GM23338 (cell line): ENCODE data around the gene RAD51. TPM values are rescaled to one million over a fixed set of nuclear protein-coding genes. Genes with fewer than 3 reads are reported as not detected.

Experiments used
- ATAC-seq: fragments of 200-7000 bp; cut with Tn5 transposase; 3 replicates; pipeline ENCODE4 v1.9.1; 2020
- DNase-seq: peaks from one replicate; pipeline ENCODE4 v3.0.0-alpha.2; 2015; ENCODE audit warnings: low spot score
- H2AFZ ChIP-seq: fragments of 200-600 bp; sonication (generic); 2 replicates; pipeline ENCODE4 v1.8.0; 2016; ENCODE audit warnings: antibody characterized with exemption, mild to moderate bottlenecking, moderate library complexity
- H3F3A ChIP-seq: fragments of 200-600 bp; sonication (generic); replicated peaks from 2 replicates; pipeline ENCODE4 v1.8.0; 2017; ENCODE audit warnings: antibody characterized with exemption, mixed run types, low read depth
- H3K27ac ChIP-seq: fragments of 200-600 bp; sonication (generic); 2 replicates; pipeline ENCODE4 v1.6.1; 2016; ENCODE audit warnings: low read depth
- H3K27me3 ChIP-seq: fragments of 200-600 bp; sonication (generic); 2 replicates; pipeline ENCODE4 v1.8.0; 2016; ENCODE audit warnings: mild to moderate bottlenecking, mixed run types, moderate library complexity; ENCODE audit not compliant: insufficient read depth
- H3K36me3 ChIP-seq: fragments of 200-600 bp; sonication (generic); 2 replicates; pipeline ENCODE4 v1.8.0; 2016; ENCODE audit warnings: mild to moderate bottlenecking; ENCODE audit not compliant: insufficient read depth
- H3K4me1 ChIP-seq: fragments of 200-600 bp; sonication (generic); 2 replicates; pipeline ENCODE4 v1.8.0; 2016; ENCODE audit warnings: mild to moderate bottlenecking, moderate library complexity; ENCODE audit not compliant: insufficient read depth
- H3K4me2 ChIP-seq: fragments of 200-600 bp; sonication (generic); 2 replicates; pipeline ENCODE4 v1.7.1; 2017; ENCODE audit warnings: mixed run types
- H3K4me3 ChIP-seq: fragments of 200-600 bp; sonication (generic); 2 replicates; pipeline ENCODE4 v1.6.1; 2016; ENCODE audit warnings: mixed run types
- H3K79me2 ChIP-seq: fragments of 200-600 bp; sonication (generic); replicated peaks from 2 replicates; pipeline ENCODE4 v1.8.0; 2017; ENCODE audit warnings: mild to moderate bottlenecking; ENCODE audit not compliant: insufficient read depth
- H3K9me2 ChIP-seq: fragments of 200-600 bp; sonication (generic); 2 replicates; pipeline ENCODE4 v1.8.0; 2017; ENCODE audit not compliant: insufficient read depth
- H4K20me1 ChIP-seq: fragments of 200-600 bp; sonication (generic); replicated peaks from 2 replicates; pipeline ENCODE4 v1.8.0; 2017; ENCODE audit warnings: mild to moderate bottlenecking; ENCODE audit not compliant: insufficient read depth
- H3K27ac Mint-ChIP-seq: 2 replicates; pipeline ENCODE4 v1.8.0; 2020; ENCODE audit warnings: inconsistent platforms, mild to moderate bottlenecking, moderate library complexity, mixed read lengths
- H3K27me3 Mint-ChIP-seq: 3 replicates; pipeline ENCODE4 v1.8.0; 2022; ENCODE audit warnings: low read depth, mild to moderate bottlenecking, moderate library complexity, mixed read lengths, inconsistent platforms; ENCODE audit not compliant: insufficient read depth, poor library complexity
- H3K36me3 Mint-ChIP-seq: 3 replicates; pipeline ENCODE4 v1.8.0; 2021; ENCODE audit warnings: low read depth, mild to moderate bottlenecking, inconsistent platforms, moderate library complexity, mixed read lengths
- H3K4me1 Mint-ChIP-seq: 3 replicates; pipeline ENCODE4 v1.8.0; 2020; ENCODE audit warnings: mild to moderate bottlenecking, inconsistent platforms, mixed read lengths
- H3K4me3 Mint-ChIP-seq: 3 replicates; pipeline ENCODE4 v1.8.0; 2021; ENCODE audit warnings: moderate library complexity, mild to moderate bottlenecking, inconsistent platforms, mixed read lengths
- H3K9me3 Mint-ChIP-seq: 3 replicates; pipeline ENCODE4 v1.8.0; 2020; ENCODE audit warnings: moderate library complexity, mild to moderate bottlenecking, inconsistent platforms, mixed read lengths
- CREB1 ChIP-seq: fragments of 250-450 bp; sonication (Bioruptor Pico); IDR thresholded peaks from 2 replicates; pipeline ENCODE4 v1.5.0; 2020; ENCODE audit warnings: low read depth, mild to moderate bottlenecking, moderate library complexity
- ETS1 ChIP-seq: IDR thresholded peaks from 2 replicates; pipeline ENCODE4 v1.6.1; 2016; ENCODE audit warnings: antibody characterized with exemption
- EZH2 ChIP-seq: fragments of 200-600 bp; sonication (generic); IDR thresholded peaks from one replicate; pipeline ENCODE4 v1.8.0; 2017; ENCODE audit warnings: antibody characterized with exemption, mild to moderate bottlenecking, low read depth; ENCODE audit not compliant: unreplicated experiment
- EZH2phosphoT487 ChIP-seq: fragments of 200-600 bp; sonication (generic); IDR thresholded peaks from one replicate; pipeline ENCODE4 v1.8.1; 2018; ENCODE audit warnings: antibody characterized with exemption; ENCODE audit not compliant: unreplicated experiment
- JUNB ChIP-seq: IDR thresholded peaks from one replicate; pipeline ENCODE4 v1.6.1; 2016; ENCODE audit warnings: antibody characterized with exemption; ENCODE audit not compliant: unreplicated experiment
- POLR2AphosphoS5 ChIP-seq: IDR thresholded peaks from 2 replicates; pipeline ENCODE4 v1.6.1; 2016; ENCODE audit warnings: antibody characterized with exemption, low read depth
- STAT1 ChIP-seq: IDR thresholded peaks from one replicate; pipeline ENCODE4 v1.6.1; 2016; ENCODE audit warnings: antibody characterized with exemption; ENCODE audit not compliant: unreplicated experiment
- ZNF114 ChIP-seq: fragments of 250-450 bp; sonication (Bioruptor Pico); IDR thresholded peaks from 2 replicates; pipeline ENCODE4 v1.5.0; 2020; ENCODE audit warnings: mild to moderate bottlenecking, moderate library complexity
- ZNF331 ChIP-seq: fragments of 250-450 bp; sonication (Bioruptor Pico); IDR thresholded peaks from 2 replicates; pipeline ENCODE4 v1.5.0; 2020; ENCODE audit warnings: low read depth, mild to moderate bottlenecking, moderate library complexity
- ZNF462 ChIP-seq: fragments of 250-450 bp; sonication (Bioruptor Pico); IDR thresholded peaks from 2 replicates; pipeline ENCODE4 v1.5.0; 2020; ENCODE audit warnings: mild to moderate bottlenecking, moderate library complexity
- polyA plus RNA-seq: library from polyadenylated mRNA; unstranded; fragments of >200 nt; fragmentation: Nextera tagmentation; extraction: Ambion mirVana; gene quantifications from 2 replicates; pipeline ENCODE4 v1.2.1, GENCODE V29; 2016
- total RNA-seq: library from RNA; depleted of rRNA; stranded (reverse); fragments of >200 nt; shearing (Covaris generic); gene quantifications from 2 replicates; pipeline ENCODE4 v1.2.3, GENCODE V29; 2014
- TF ChIP-seq, protein P1 (sequence below): IDR thresholded peaks from one replicate; pipeline ENCODE4 v1.6.1; 2018; ENCODE audit warnings: antibody characterized with exemption; ENCODE audit not compliant: unreplicated experiment

Gene RAD51
- total and polyA plus RNA-seq, 2 experiments from 2014 or later, result 20.3 to 26.2 TPM

DNA sequence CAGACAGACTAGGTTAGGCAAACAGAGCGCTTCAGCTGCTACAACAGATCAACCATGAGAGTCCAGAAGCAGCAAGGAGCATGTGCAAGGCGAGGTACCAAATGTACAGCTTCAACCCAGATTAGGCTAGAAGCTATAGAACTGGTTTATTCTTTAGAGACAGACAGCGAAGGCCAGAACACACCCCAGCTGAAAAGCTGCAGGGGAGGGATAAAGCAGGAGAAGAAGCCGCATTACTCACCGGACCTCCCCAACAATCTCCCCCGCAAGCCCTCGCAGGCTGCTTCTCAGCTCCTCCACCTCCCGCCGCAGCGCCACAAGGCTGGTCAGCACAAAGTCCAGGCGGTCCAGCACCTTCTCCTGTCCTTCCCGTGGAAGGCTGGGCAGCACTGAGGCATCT is 56.8 kb downstream of the RAD51 start:
- Histone ChIP-seq H3K4me1 (peaks cover 3% of the 10 kb centered on the region), H4K20me1 (no peaks in the 10 kb centered on the region), H3K27me3 (no peaks in the 10 kb centered on the region), H2AFZ (no peak overlapping the region), H3K27ac (no peak overlapping the region), H3K9me2 (no peaks in the 10 kb centered on the region), H3K4me2 (no peak overlapping the region), H3K79me2 (peaks cover 24% of the 10 kb centered on the region), H3K4me3 (no peak overlapping the region), H3F3A (0 out of 2 replicates have a peak, but pooled peaks cover 2% of the 10 kb centered on the region), H3K36me3 (no peaks in the 10 kb centered on the region; the same call in 1 of the 2 replicates)
- Mint-ChIP-seq H3K4me1 (peaks cover 24% of the 10 kb centered on the region), H3K9me3 (no peaks in the 10 kb centered on the region), H3K27ac (no peak overlapping the region), H3K4me3 (no peak overlapping the region), H3K27me3 (peaks cover 4% of the 10 kb centered on the region), H3K36me3 (peaks cover 12% of the 10 kb centered on the region)
- TF ChIP-seq STAT1 (no peak), POLR2AphosphoS5 (no peak), CREB1 (CRISPR knock-in tag) (no peak), ZNF331 (CRISPR knock-in tag) (no peak), EZH2 (no peak), ETS1 (no peak), ZNF114 (CRISPR knock-in tag) (no peak), ZNF462 (CRISPR knock-in tag) (no peak), EZH2phosphoT487 (no peak), JUNB (no peak)
- TF ChIP-seq, protein P1, sequence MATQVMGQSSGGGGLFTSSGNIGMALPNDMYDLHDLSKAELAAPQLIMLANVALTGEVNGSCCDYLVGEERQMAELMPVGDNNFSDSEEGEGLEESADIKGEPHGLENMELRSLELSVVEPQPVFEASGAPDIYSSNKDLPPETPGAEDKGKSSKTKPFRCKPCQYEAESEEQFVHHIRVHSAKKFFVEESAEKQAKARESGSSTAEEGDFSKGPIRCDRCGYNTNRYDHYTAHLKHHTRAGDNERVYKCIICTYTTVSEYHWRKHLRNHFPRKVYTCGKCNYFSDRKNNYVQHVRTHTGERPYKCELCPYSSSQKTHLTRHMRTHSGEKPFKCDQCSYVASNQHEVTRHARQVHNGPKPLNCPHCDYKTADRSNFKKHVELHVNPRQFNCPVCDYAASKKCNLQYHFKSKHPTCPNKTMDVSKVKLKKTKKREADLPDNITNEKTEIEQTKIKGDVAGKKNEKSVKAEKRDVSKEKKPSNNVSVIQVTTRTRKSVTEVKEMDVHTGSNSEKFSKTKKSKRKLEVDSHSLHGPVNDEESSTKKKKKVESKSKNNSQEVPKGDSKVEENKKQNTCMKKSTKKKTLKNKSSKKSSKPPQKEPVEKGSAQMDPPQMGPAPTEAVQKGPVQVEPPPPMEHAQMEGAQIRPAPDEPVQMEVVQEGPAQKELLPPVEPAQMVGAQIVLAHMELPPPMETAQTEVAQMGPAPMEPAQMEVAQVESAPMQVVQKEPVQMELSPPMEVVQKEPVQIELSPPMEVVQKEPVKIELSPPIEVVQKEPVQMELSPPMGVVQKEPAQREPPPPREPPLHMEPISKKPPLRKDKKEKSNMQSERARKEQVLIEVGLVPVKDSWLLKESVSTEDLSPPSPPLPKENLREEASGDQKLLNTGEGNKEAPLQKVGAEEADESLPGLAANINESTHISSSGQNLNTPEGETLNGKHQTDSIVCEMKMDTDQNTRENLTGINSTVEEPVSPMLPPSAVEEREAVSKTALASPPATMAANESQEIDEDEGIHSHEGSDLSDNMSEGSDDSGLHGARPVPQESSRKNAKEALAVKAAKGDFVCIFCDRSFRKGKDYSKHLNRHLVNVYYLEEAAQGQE, result no peak
- DNase-seq, result no peak
- ATAC-seq, result no peak
